Measurements from ENCODE around the gene ZNF619. TPM values are rescaled to one million over a fixed set of nuclear protein-coding genes. Genes with fewer than 3 reads are reported as not detected.

ZNF619 gene
- polyA plus RNA-seq, 1 of the 3 experiments (the other 2 are of a cell fraction), result 1.6 TPM

DNA sequence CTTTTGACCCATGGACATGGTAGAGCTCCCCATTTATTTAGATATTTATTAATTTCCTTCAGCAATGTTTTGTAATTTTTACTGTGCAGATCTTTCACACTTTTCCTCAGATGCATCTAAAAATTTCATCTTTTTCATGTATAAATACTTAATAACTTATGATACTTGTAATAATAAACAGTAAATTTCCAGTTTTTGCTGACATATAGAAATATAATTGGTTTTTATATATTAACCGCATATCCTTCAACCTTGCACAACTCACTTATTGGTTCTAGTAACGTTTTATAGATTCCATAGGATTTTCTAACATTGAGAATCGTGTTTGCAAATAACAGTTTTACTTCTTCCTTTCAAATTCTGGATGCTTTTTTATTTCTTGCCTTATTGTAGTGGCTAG is 44.3 kb downstream of the ZNF619 start:
- Histone ChIP-seq H3K4me1 (ENCODE audit: control insufficient read depth in 1 of 2, insufficient read depth in 2 of 2, low read depth in 1 of 2, low read length in 1 of 2) (peaks cover 2 to 7% of the 10 kb centered on the region in 2 experiments; a peak in 1 of 4 replicates), H2AFZ (ENCODE audit: low read depth) (no peak overlapping the region), H3F3A (replicated peaks; ENCODE audit: insufficient read depth) (peaks cover 4% of the 10 kb centered on the region), H3K9ac (no peak overlapping the region), H3K36me3 (replicated peaks in 1 of 2; ENCODE audit: control insufficient read depth in 1 of 2, insufficient read depth in 2 of 2, low read length in 1 of 2) (peaks cover 0 to 3% of the 10 kb centered on the region in 2 experiments), H3K4me3 (ENCODE audit: low read depth in 2 of 2, low read length in 1 of 2) (no peak overlapping the region), H3K9me2 (no peaks in the 10 kb centered on the region), H3K79me2 (ENCODE audit: insufficient read depth) (peaks cover 14% of the 10 kb centered on the region; the same call in 1 of the 2 replicates), H3K9me3 (no peaks in the 10 kb centered on the region), H3K27me3 (ENCODE audit: insufficient read depth) (no peaks in the 10 kb centered on the region), H3K27ac (ENCODE audit: low read depth in 2 of 2, low read length in 1 of 2) (no peak overlapping the region), H4K20me1 (ENCODE audit: insufficient read depth) (no peaks in the 10 kb centered on the region), H3K4me2 (no peak overlapping the region)
- WGBS (ENCODE audit: low lambda C conversion rate), result 90% methylated on average over 3 of the region's 3 CpGs
- TF ChIP-seq RFX5 (IDR thresholded peaks at IDR 0.05; ENCODE audit: low read length) (no peak), RAD21 (IDR thresholded peaks at IDR 0.05; ENCODE audit: low read length) (no peak), TEAD4 (IDR thresholded peaks at IDR 0.05; ENCODE audit: borderline replicate concordance, insufficient read depth) (no peak), IRF3 (IDR thresholded peaks at IDR 0.05; ENCODE audit: low read depth, low read length) (no peak), YY1 (IDR thresholded peaks at IDR 0.05; ENCODE audit: low read depth) (no peak), EZH2phosphoT487 (IDR thresholded peaks at IDR 0.05; ENCODE audit: borderline replicate concordance, low read depth) (no peak), MAX (IDR thresholded peaks at IDR 0.05; ENCODE audit: low read depth) (no peak), REST (IDR thresholded peaks at IDR 0.05; ENCODE audit: low read depth, low read length) (no peak), MEF2A (IDR thresholded peaks at IDR 0.05; ENCODE audit: borderline replicate concordance, low read depth) (no peak)
- TF ChIP-seq, protein P1, sequence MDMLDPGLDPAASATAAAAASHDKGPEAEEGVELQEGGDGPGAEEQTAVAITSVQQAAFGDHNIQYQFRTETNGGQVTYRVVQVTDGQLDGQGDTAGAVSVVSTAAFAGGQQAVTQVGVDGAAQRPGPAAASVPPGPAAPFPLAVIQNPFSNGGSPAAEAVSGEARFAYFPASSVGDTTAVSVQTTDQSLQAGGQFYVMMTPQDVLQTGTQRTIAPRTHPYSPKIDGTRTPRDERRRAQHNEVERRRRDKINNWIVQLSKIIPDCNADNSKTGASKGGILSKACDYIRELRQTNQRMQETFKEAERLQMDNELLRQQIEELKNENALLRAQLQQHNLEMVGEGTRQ (IDR thresholded peaks at IDR 0.05; ENCODE audit: borderline replicate concordance, low read depth, low read length), result no peak
- ChIA-PET POLR2A (interaction anchor here (1.2 kb wide), 1 partner anchor 69 kb away, joined by 3 read pairs; no protein-coding TSS in a partner anchor), CTCF (no interaction called here)
- DNase-seq, result no peak
